HG03097 (cell line): ENCODE measurements around the gene UBC.
A peak's percentile ranks its signal among the peaks of the same experiment; 100 is the strongest.

Source experiments
- ATAC-seq: cut with Tn5 transposase; IDR thresholded peaks from one replicate; pipeline ENCODE4 v1.9.1; 2021; ENCODE audit not compliant: unreplicated experiment, low FRiP score

UBC gene

DNA sequence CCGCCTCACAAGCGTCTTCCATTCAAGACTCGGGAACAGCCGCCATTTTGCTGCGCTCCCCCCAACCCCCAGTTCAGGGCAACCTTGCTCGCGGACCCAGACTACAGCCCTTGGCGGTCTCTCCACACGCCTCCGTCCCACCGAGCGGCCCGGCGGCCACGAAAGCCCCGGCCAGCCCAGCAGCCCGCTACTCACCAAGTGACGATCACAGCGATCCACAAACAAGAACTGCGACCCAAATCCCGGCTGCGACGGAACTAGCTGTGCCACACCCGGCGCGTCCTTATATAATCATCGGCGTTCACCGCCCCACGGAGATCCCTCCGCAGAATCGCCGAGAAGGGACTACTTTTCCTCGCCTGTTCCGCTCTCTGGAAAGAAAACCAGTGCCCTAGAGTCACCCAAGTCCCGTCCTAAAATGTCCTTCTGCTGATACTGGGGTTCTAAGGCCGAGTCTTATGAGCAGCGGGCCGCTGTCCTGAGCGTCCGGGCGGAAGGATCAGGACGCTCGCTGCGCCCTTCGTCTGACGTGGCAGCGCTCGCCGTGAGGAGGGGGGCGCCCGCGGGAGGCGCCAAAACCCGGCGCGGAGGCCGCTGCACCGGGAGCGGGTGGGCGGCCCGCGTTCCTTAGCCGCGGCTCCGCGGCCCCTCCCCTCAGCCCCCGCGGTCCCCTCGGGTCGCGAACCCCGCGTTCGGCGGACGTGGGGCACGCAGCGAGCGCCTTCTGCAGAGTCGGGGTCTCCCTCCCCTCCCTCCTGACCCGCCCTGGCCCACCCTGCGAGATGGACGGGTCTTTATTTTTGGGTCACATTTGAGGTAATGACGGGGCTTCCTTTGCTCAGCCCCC lies at the start of gene UBC:
Gene UBC, minus strand, starts transcription at position 259 of the 847 bp plus-strand sequence. CDS start 879 bp downstream, outside the sequence.
- ATAC-seq: peak; percentile 42

DNA sequence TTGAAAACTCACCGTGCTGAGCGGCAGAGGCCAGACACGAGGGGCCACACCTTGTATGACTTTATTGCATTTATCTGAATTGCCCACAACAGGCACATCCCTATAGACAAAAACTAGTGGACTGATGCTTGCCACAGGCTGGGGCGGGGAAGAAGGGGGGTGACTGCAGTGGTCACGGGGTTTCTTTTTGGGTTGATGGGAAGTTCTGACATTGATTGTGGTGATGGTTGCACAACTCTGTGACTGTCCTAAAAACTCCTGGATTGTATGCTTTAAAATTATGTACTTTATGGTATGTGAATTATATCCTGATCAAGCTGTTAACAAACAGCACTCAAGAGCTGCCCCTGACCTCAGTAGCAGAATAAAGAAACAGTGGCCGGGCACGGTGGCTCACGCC lies 48.8 kb upstream of the UBC start:
- no peak for ATAC-seq

DNA sequence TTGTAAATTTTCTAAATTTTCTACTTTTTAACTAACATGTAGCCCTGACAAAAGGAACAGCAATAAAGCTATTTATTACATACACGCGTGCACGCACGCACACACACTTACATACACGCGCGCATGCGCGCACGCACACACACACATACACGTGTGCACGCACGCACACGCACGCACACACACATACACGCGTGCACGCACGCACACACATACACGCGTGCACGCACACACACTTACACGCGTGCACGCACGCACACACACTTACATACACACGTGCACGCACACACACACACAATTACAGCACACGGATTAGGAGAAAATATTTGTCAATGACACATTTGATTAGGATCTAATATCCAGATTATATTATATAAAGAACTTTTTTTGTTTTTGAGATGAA lies 46.6 kb upstream of the UBC start:
- no peak for ATAC-seq

DNA sequence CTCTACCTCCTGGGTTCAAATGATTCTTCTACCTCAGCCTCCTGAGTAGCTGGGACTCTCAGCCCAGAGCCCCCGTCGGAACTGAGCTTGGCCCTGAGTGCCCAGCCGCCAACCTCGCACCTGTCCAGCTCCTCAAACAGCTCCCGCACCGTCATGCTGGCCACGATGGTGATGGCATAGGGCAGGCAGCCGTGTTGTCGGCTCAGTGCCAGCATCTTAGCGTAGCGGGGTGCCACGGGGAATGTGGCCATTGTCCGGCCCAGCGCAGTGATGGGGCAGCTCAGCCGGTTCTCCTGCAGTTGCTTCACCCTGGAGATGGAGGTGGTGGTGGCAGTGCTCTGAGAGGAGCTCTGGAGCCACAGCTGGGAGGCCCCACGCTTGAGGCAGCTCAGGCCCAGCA lies 42.1 kb upstream of the UBC start:
- no peak for ATAC-seq

DNA sequence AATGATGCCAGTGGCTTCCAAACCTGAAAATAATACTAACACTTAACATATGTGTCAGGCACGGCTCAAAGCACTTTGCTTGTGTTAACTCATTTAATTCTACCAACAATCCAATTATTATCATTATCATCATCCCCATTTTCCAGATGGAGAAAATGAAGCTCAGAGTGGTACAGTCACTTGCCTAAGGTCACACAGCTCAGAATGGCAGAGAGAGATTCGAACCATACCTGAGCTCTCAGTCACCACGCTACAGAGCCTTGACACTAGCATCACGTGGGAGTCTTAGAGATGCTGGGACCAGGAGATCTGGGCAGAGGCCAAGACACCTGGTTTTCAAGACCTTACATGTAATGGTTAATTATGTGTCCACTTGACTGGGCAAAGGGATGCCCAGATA lies 40.3 kb upstream of the UBC start:
- no peak for ATAC-seq

DNA sequence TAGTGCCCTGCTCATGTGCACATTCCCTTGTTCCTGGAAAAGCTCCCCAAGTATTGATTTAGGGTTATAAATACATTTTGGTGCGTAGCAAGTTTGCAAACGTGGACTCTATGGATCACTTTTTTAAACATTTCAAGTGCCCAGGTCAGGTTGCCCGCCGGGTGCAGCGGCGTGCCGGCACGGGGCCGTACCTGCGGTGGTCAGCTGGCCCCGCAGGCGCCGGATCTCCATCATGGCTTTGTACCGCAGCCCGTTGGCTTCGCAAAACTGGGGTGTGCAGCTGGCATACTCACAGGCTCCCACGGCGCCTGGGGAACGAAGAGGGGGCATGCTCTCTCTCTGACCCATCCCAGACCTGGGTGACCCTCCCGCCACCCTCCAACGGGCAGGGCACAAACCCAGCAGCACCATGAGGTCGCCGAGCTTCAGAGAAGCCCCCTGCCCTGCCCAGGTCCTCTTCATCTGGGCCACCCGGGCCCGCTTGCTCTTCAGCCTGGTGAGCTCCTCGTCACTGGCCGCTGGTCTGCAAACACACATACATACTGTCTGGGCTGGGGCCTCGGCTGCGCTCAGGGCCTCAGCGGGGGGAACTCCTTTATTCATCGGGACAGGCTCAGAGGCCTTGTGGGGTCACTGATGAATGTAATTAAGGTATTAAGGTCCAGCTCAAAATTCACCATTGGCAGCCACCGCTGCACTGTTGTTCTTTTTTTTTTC lies 39.4 kb upstream of the UBC start:
- no peak for ATAC-seq

DNA sequence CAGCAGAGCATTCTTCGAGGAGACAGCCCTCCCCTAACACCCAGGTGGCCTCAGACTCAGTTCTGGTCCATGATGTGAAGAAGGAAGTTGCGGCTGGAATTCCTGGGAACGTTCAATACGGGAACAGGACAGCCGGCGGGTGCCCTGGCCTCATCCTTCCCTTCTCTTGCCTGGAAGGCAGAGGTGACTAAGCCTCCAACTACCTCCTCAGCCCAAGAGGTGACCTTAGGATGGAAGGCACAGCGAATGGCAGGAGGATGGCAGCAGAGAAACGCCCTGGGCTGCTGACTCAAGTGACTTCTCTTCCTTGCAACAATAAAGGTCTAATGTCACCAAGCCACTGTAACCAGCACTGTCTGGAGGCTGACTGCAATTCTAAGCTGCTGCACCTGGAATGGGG lies 38.4 kb upstream of the UBC start:
- no peak for ATAC-seq

DNA sequence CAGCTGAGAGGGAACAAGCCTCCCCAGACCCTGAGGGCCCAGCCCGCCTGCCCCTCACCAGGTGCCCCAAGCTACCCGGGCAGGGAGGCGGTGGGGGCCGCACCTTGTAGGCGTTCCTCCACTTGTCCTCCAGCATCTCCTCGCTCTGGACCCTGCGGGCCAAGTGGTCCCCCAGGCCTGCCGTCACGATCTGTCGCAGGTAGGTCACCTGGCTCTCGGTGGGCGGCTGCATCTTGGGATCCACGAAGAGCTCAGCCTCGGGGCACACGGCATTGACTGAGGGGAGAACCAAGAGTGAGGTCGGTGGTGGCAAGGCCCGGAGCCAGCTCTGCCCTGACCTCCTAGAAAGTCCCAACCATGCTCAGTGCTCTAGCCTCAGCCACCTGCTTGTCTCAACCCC lies 37.8 kb upstream of the UBC start:
- ATAC-seq: no peak

DNA sequence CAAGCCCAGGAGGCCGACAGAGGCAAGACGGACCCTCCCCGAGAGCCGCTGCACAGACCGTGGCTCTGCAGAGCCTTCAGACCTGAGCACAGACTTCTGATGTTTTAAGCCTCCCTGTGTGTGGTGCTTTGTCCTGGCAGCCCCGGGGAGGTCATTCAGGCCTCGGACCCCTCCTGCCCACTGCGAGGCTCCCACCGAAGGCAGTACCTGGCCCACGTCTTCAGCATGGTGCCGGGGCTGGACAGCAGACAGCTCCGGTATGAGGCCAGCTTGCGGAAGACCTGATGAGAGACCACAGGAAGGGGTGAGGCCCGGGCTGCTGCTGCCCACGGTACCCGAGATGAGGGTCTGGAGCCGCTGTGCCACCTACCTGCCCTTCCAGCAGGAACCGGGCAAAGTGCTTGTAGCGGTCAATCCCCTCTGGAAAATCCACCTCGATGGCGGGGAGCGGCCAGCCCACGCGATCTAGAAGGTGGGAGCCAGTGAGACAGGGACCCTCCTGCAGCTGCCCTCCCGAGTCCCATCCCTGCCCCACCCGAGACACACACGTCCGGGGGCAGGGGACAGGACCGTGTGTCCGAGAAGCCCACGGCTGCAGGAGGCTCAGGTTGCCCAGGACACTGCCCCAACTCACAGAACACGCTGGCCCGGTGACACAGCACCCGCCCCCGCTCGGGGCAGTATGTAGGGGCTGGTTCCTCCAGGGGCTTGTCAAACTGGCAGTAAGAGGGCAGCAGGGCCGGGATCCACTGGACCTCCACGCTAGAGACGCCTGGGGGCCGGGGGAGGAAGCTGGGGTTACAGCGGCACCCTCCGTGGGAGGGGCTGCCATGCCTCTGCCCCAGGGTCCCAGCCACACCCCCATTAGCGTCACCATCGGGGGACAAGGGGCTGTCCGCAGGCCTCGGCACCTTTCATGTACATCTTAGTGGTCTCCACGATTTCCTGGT lies 35.6 kb upstream of the UBC start:
- ATAC-seq: no peak

DNA sequence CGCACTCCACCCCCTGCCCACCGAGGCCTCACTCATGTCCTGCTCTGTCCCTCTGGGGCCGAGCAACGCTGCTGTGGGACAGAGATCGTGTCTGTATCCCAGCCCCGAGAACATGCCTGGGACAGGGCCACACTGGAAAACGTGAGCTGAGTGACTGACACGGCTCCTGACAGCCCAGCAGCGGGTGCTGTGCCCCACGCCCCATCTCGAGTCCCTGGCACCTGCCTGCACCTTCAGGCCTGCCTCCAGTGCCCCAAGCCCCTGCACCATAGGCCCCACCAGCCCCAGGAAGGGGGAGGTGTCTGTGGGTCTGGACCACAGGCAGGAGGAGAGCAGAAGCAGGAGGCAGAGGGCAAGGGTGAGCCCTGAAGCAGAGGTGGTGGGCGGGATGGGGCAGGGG lies 34.6 kb upstream of the UBC start:
- ATAC-seq: no peak

DNA sequence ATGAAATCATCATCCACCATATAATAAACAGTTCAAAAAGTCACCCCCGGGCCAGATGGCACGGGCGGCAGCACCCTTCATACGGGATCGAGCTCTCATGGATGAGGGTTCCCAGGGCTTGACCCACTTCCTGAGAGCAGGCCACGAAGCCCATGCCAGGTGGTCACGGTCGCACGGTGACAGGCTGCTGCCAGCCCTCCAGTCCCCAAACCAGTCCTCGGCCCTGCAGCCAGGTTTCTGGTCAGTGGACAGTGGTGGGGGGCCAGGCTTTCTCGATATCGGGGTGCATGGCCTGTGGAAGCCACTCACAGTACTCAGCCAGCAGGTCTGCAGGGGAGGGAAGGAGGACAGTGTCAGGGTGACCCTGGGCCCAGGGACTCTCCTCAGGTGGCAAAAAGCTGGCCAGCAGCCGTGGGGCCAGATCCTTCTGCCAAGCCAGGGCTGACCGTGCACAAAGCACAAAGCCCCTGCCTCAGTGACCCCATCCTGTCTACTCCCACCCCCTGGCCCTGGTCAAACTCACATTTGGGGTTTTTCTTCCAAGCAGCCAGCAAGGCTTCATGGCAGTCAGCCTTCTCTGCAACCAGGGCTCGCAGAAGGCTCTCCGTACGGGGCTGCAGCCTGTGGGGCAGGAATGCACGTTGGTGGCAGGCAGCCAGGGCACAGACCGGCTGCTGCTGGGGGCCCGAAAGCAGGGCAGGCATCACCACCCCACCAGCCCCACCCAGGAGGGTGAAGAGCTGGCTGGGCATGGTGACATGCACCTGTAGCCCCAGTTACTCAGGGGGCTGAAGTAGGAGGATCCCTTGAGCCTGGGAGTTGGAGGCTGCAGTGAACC lies 33.3 kb upstream of the UBC start:
- no peak for ATAC-seq

DNA sequence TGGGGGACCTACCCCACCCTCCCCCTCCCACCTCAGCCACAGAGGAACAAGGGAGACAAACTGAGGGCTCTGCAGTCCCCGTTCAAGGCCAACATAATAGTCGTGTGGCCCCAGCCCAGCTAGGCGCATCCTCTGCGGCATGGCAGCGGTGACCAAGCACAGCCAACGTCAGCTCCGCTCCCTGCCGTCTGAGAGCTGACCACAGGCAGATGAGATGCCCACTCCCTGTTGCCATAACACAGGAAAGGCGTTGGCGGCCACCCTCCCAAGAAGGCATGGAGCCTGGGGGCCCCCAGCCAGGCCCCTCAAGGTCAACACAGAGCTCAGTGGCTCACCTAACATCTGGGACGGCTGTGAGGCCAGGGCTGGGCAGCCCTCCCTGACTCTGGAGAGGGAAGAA lies 32.6 kb upstream of the UBC start:
- ATAC-seq: no peak

DNA sequence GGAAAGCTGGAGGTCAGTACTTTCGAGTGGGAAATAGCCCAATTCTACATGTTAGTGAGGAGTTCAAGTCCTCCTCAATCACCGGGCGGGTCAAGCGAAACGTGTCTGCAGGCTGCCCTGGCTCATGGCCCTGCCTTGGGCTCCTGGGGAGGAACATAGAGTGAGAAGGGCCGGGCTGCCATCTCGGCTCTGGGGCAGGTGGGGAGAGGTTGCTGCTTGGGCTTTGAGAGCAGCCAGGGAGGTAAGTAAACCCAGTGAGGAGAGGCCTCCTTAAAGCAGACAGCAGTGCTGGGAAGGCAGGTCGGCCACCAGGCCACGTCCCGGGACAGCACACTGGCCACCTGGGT lies 32.0 kb upstream of the UBC start:
- no peak for ATAC-seq

DNA sequence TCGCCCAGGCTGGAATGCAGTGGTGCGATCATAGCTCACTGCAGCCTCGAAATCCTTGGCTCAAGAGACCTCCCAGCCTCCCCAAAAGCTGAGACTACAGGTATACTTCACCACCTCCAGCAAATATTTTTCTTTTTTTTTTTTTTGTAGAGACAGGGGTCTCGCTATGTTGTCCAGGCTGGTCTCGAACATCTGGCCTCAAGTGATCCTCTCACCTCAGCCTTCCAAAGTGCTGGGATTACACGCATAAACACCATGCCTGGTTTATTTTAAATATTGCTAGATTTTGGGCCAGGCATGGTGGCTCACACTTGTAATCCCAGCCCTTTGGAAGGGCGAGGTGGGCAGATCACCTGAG lies 26.7 kb upstream of the UBC start:
- ATAC-seq: no peak

DNA sequence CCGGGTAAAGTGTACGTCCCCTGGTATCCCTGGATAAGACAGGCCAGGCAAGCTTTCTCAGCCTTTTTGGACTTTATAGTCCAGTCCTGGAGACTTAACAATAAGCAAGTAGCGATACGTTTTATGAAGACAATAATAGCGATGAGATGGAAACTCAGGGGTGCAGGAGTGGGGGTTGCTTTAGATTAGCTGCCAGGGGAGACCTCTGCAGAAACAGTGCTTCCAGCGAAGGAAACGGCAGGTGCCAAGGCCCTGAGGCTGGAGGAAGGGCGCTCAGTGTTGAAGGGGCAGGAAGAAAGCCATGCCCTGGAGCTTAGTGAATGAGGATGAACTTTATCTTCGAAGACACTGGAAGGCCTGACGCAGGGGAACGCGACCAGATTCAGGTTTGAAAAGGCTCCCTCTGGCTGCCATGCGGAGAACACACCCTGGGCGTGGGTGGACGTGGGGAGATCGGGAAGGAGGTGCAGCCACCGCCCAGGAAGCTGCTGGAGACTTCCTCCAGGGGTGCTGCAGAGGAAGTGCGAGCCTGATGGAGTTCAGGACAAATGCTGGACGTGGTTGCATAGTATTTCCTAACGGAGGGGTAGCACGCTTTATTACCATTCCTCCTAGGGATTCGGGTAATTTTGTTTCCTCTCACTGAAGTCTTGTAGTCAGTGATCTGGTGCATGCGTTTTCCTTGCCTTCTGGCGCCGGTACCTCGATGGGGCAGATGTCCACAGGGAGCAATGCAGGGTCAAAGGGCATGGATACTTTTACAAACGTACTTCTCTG lies 26.1 kb upstream of the UBC start:
- peak; percentile 55 for ATAC-seq

DNA sequence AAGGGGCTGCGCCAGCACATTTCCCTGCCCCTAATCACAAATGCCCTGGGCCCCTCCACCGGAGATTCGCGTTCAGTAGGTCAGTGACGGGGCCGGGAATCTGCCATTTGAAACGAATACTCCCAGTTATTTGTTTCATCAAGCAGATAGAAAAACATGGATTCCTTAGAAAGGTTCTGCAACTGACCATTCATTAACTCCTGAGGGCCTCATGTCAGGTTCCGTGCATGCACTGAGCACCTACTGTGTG lies 25.6 kb upstream of the UBC start:
- ATAC-seq: peak; percentile 5

DNA sequence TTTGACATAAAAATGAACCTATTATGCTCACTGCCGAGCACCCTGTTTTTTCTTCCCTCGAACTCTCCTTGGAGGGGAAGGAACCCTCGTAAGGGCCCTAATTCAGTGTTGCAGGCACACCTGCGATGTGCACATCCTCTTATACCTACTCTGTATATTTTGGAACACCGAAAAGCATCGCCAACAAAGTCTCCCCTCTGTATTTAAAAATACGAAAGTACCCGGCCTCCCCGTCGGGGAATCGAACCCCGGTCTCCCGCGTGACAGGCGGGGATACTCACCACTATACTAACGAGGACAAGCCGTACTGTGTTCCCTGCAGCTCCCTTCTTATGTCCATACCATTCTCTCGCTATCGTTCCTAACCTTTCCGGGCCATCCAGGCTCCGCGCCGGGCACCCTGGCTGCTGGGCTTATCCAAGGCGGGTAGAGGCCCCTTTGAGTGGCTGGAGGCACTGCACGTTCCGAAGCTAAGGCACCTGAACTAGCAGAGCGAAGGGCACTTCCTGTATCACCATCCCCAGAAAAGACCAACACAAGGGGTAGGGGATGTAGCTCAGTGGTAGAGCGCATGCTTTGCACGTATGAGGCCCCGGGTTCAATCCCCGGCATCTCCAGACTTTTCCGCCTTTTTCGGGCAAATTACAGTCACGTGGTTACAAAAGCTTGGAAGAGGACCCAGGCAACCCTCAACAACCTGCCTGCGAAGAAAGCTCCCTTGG lies 25.1 kb upstream of the UBC start:
- peak; percentile 46 for ATAC-seq

DNA sequence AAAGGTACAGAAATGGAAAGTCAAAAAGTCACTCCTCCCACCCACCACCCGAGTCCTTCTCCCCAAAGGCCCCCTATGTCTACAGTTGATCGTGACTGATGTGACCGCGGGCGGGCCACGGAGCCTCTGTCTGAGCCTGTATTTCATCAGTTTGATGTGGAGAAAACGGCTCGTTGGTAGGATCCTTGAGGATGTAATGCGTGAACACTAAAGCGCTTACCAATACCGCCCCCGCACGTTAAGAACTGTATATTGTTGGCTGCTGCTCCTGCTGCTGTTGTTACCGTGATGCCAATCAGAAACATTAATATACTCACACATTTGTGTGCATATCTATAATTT lies 24.6 kb upstream of the UBC start:
- ATAC-seq: peak; percentile 34

DNA sequence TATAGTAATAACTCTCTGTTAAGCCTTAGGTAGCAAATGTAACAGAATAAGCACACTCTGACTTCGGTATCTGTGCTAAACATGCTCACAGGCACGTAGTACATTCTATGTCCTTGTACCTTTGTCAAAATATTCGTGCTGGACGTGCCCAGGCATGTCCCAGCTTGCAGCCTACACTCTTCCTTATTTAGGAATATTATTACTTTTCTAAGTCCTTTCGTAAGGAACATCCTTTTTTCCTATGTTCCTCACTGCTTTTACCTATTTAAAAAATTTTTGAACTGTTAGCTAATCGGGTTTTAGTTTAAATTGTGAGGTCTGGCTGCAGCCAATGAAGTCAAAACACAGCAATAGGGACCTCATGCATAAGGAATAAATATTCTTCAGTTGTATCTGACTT lies 24.1 kb upstream of the UBC start:
- ATAC-seq: no peak
